Caco-2 (cell line): ENCODE measurements around the gene MAP3K6. TPM values are rescaled to one million over a fixed set of nuclear protein-coding genes. Genes with fewer than 3 reads are reported as not detected.
A peak's percentile ranks its signal among the peaks of the same experiment; 100 is the strongest.

Experiments
- BruUV-seq: library from RNA; stranded (reverse); fragments of 400-500 nt; replicated peaks from 2 replicates; lab custom pipeline; 2021; lab: Mats Ljungman, UMichigan
- CTCF ChIA-PET: fragments of 300-600 bp; sonication (Branson Sonifier 250); formaldehyde crosslinking; loops from one replicate; lab custom pipeline; 2022; ENCODE audit warnings: antibody characterized with exemption; lab: Charles Lee
- POLR2A ChIA-PET: fragments of 300-600 bp; sonication (Branson Sonifier 250); formaldehyde crosslinking; loops from one replicate; lab custom pipeline; 2022; ENCODE audit warnings: antibody characterized with exemption; lab: Charles Lee
- DNase-seq, 2 experiments: peaks; one replicate each; pipeline versions ENCODE4 v3.0.0 to v3.0.0-alpha.2; 2020 to 2022
- H3K27me3 ChIP-seq: replicated peaks from 2 replicates; pipeline ENCODE4 v1.6.0; 2011; ENCODE audit warnings: low read length; ENCODE audit not compliant: control insufficient read depth, insufficient read depth
- H3K36me3 ChIP-seq: 2 replicates; pipeline ENCODE4 v1.5.1; 2011; ENCODE audit warnings: low read length; ENCODE audit not compliant: control insufficient read depth, insufficient read depth
- H3K4me1 ChIP-seq: fragments of 250-450 bp; sonication (Bioruptor Pico); 2 replicates; pipeline ENCODE4 v1.5.1; 2020; ENCODE audit warnings: mild to moderate bottlenecking
- H3K4me3 ChIP-seq: 2 replicates; pipeline ENCODE4 v1.5.1; 2011; ENCODE audit warnings: low read depth, mild to moderate bottlenecking, control low read depth, low read length
- H3K9me3 ChIP-seq: fragments of 250-450 bp; sonication (Bioruptor Pico); 2 replicates; pipeline ENCODE4 v1.5.1; 2020; ENCODE audit warnings: mild to moderate bottlenecking, moderate library complexity
- H3K27ac Mint-ChIP-seq: one replicate; pipeline ENCODE4 v1.8.0; 2022; ENCODE audit warnings: mixed read lengths; ENCODE audit not compliant: unreplicated experiment
- H3K27me3 Mint-ChIP-seq: one replicate; pipeline ENCODE4 v1.8.0; 2022; ENCODE audit warnings: mixed read lengths; ENCODE audit not compliant: insufficient read depth, unreplicated experiment
- H3K36me3 Mint-ChIP-seq: one replicate; pipeline ENCODE4 v1.8.0; 2022; ENCODE audit warnings: mild to moderate bottlenecking, mixed read lengths; ENCODE audit not compliant: insufficient read depth, unreplicated experiment
- H3K4me1 Mint-ChIP-seq: one replicate; pipeline ENCODE4 v1.8.0; 2022; ENCODE audit warnings: low read depth, mixed read lengths; ENCODE audit not compliant: unreplicated experiment
- H3K4me3 Mint-ChIP-seq: one replicate; pipeline ENCODE4 v1.8.0; 2022; ENCODE audit warnings: mild to moderate bottlenecking, moderate library complexity, mixed read lengths; ENCODE audit not compliant: unreplicated experiment
- H3K9me3 Mint-ChIP-seq: one replicate; pipeline ENCODE4 v1.8.0; 2022; ENCODE audit warnings: mixed read lengths; ENCODE audit not compliant: unreplicated experiment
- intact Hi-C: fragments of 100-400 bp; cut with micrococcal nuclease; formaldehyde crosslinking; loops from one replicate; pipeline ENCODE4 v1.10.0; 2022; ENCODE audit not compliant: unreplicated experiment
- total RNA-seq: library from RNA; stranded (reverse); gene quantifications from 2 replicates; pipeline ENCODE4 v1.2.3, GENCODE V29; 2022
- TF ChIP-seq, protein P1 (sequence below), 2 experiments: fragments of 200-600 bp in 1 of 2; IDR thresholded peaks; 1 replicate in 1 of 2; 2 replicates in 1 of 2; pipeline versions ENCODE4 v1.5.1 to v1.8.0; 2011 to 2022; ENCODE audit warnings: antibody characterized with exemption in 1 of 2, control low read depth in 1 of 2, inconsistent platforms in 1 of 2, low read depth in 1 of 2, low read length in 1 of 2, mild to moderate bottlenecking in 1 of 2, moderate library complexity in 1 of 2; ENCODE audit not compliant: insufficient read depth in 1 of 2, severe bottlenecking in 1 of 2, unreplicated experiment in 1 of 2

MAP3K6 gene
- total RNA-seq, 1 experiment from 2014 or later: 11.7 TPM

DNA sequence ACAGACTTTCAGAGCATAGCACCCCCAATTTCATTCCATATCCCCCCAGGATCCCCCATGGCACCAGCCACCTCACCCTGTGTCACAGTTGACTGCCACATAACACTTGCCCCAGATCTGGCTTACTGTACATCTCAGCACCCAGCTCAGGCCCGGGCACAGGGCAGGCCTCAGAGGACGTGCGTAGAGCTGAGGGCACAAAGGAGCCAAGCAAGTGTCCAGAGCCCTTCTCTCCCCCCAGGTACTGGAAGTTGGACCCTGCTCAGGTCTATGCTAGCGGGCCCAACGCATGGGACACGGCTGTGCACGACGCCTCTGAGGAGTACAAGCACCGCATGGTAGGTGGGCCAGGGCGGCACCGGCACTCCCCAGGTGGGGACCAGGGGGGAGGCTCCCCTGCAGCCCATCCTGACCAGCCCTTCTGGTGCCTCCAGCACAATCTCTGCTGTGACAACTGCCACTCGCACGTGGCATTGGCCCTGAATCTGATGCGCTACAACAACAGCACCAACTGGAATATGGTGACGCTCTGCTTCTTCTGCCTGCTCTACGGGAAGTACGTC lies 33.0 kb downstream of the MAP3K6 start:
- Histone ChIP-seq H3K4me3 (no peak overlapping the region), H3K9me3 (no peaks in the 10 kb centered on the region), H3K36me3 (peaks cover 1% of the 10 kb centered on the region; the same call in 1 of the 2 replicates), H3K27me3 (no peaks in the 10 kb centered on the region), H3K4me1 (no peaks in the 10 kb centered on the region)
- H3K4me3 Mint-ChIP-seq: no peak overlapping the region
- peaks cover 2% of the 10 kb centered on the region for H3K4me1 Mint-ChIP-seq
- TF ChIP-seq, protein P1, sequence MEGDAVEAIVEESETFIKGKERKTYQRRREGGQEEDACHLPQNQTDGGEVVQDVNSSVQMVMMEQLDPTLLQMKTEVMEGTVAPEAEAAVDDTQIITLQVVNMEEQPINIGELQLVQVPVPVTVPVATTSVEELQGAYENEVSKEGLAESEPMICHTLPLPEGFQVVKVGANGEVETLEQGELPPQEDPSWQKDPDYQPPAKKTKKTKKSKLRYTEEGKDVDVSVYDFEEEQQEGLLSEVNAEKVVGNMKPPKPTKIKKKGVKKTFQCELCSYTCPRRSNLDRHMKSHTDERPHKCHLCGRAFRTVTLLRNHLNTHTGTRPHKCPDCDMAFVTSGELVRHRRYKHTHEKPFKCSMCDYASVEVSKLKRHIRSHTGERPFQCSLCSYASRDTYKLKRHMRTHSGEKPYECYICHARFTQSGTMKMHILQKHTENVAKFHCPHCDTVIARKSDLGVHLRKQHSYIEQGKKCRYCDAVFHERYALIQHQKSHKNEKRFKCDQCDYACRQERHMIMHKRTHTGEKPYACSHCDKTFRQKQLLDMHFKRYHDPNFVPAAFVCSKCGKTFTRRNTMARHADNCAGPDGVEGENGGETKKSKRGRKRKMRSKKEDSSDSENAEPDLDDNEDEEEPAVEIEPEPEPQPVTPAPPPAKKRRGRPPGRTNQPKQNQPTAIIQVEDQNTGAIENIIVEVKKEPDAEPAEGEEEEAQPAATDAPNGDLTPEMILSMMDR (IDR thresholded peaks at IDR 0.05; ENCODE audit: insufficient read depth in 1 of 2, low read depth in 1 of 2, low read length in 1 of 2, severe bottlenecking in 1 of 2, unreplicated experiment in 1 of 2): no peak
- CTCF ChIA-PET: interaction anchor here (2.3 kb wide), 1 partner anchor 32 kb away, joined by 16 read pairs; the partner anchor contains the start of gene MAP3K6
- no peaks in the 10 kb centered on the region for H3K9me3 Mint-ChIP-seq
- DNase-seq: no peak
- POLR2A ChIA-PET: no interaction called here
- H3K27me3 Mint-ChIP-seq: no peaks in the 10 kb centered on the region
- no peak overlapping the region for H3K27ac Mint-ChIP-seq
- no TSS peak for BruUV-seq
- peaks cover 52% of the 10 kb centered on the region for H3K36me3 Mint-ChIP-seq
- intact Hi-C loops: no loop called here

DNA sequence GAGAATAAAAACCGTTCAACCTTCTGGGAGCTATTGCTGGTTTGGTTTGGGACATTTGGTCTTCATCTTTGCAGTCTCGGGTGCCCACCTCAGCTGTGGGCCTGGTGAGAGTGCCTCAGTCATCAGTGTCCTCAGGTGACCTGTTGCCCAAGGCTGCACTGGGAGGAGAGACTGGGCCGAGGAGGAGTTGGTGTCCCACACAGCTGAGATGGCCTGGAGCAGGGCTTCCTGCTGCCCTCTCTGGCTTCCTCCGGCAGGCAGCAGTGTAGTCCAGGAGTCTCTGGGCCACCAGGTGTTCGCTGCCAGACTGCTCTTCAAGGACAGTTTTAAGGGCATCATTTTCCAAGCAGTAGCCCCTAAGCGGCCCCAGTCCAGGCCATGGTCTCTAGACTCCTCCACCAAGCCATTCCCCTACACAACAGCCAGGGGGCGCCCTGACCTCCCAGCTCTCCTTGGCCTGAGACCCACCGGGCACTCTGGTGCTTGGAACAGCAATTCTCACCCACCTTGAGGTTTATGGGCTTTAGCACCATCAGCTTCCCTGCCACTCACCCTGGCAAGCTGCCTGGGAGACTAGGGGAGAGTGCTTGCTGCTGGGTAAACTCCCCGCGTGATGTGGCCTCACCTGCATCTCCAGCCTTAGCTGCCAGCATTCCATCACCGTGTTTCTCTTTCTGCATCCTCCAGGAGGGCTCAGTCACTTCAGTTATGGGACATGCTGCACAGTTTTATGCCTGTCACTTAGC lies 34.1 kb downstream of the MAP3K6 start:
- H3K9me3 Mint-ChIP-seq: no peaks in the 10 kb centered on the region
- Histone ChIP-seq H3K27me3 (no peaks in the 10 kb centered on the region), H3K9me3 (no peaks in the 10 kb centered on the region), H3K36me3 (peaks cover 1% of the 10 kb centered on the region), H3K4me3 (no peak overlapping the region), H3K4me1 (no peaks in the 10 kb centered on the region)
- POLR2A ChIA-PET: no interaction called here
- no peak overlapping the region for H3K27ac Mint-ChIP-seq
- peak in 1 of 2 experiments; percentile 49 for DNase-seq
- TF ChIP-seq, protein P1 (IDR thresholded peaks at IDR 0.05; ENCODE audit: insufficient read depth in 1 of 2, low read depth in 1 of 2, low read length in 1 of 2, severe bottlenecking in 1 of 2, unreplicated experiment in 1 of 2): peak; percentile 60 to 69
- BruUV-seq: no TSS peak
- no peaks in the 10 kb centered on the region for H3K4me1 Mint-ChIP-seq
- CTCF ChIA-PET: interaction anchor here (0.5 to 2.3 kb wide), 10 partner anchors 13 to 419 kb away, joined by 3 to 16 read pairs (median 3); partner anchors contain the start of genes MAP3K6 and NR0B2
- intact Hi-C loops: no loop called here
- H3K4me3 Mint-ChIP-seq: no peak overlapping the region
- H3K27me3 Mint-ChIP-seq: no peaks in the 10 kb centered on the region
- H3K36me3 Mint-ChIP-seq: peaks cover 60% of the 10 kb centered on the region

DNA sequence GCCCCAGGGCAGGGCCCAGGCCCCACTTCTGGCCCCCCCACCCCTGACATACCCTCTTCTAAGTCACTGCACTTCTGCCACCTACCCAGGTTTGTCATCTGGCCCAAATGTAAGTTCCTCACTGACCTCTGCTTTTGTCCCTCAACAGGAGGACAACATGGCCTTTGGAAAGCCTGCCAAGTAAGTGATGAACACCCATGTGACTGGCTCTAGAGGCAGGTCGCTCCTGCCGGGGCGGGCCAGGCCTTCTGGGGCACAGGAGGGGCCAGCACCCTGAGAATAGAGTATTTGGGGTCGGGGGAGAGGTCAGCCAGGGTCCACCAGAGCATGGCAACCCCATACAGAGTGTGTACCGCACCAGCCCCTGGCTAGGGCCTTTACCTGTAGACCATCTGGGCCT lies 34.8 kb downstream of the MAP3K6 start:
- TF ChIP-seq, protein P1 (IDR thresholded peaks at IDR 0.05; ENCODE audit: insufficient read depth in 1 of 2, low read depth in 1 of 2, low read length in 1 of 2, severe bottlenecking in 1 of 2, unreplicated experiment in 1 of 2): no peak
- no peak for DNase-seq
- Histone ChIP-seq H3K27me3 (no peaks in the 10 kb centered on the region), H3K9me3 (no peaks in the 10 kb centered on the region), H3K36me3 (peaks cover 1% of the 10 kb centered on the region), H3K4me3 (no peak overlapping the region), H3K4me1 (no peaks in the 10 kb centered on the region)
- H3K27ac Mint-ChIP-seq: no peak overlapping the region
- POLR2A ChIA-PET: no interaction called here
- H3K9me3 Mint-ChIP-seq: no peaks in the 10 kb centered on the region
- CTCF ChIA-PET: interaction anchor here (1.0 to 2.3 kb wide), 5 partner anchors 19 to 65 kb away, joined by 3 to 16 read pairs (median 4); partner anchors contain the start of gene MAP3K6
- no peaks in the 10 kb centered on the region for H3K4me1 Mint-ChIP-seq
- H3K27me3 Mint-ChIP-seq: no peaks in the 10 kb centered on the region
- H3K36me3 Mint-ChIP-seq: peaks cover 59% of the 10 kb centered on the region
- BruUV-seq: no TSS peak
- H3K4me3 Mint-ChIP-seq: no peak overlapping the region
- intact Hi-C loops: no loop called here
